Endothelial cell (in vitro differentiated cells): ENCODE results near the gene SYNJ2. TPM values are rescaled to one million over a fixed set of nuclear protein-coding genes. Genes with fewer than 3 reads are reported as not detected.

Experiments
- DNase-seq: peaks from one replicate; pipeline ENCODE4 v3.0.0; 2021; ENCODE audit warnings: low spot score
- H3K27ac Mint-ChIP-seq: one replicate; pipeline ENCODE4 v1.8.0; 2021; ENCODE audit warnings: mixed read lengths, inconsistent platforms; ENCODE audit not compliant: unreplicated experiment
- H3K27me3 Mint-ChIP-seq: one replicate; pipeline ENCODE4 v1.8.0; 2021; ENCODE audit warnings: mild to moderate bottlenecking, moderate library complexity, mixed read lengths, inconsistent platforms; ENCODE audit not compliant: unreplicated experiment
- H3K36me3 Mint-ChIP-seq: one replicate; pipeline ENCODE4 v1.8.0; 2021; ENCODE audit warnings: mild to moderate bottlenecking, low read depth, mixed read lengths, inconsistent platforms; ENCODE audit not compliant: unreplicated experiment
- H3K4me1 Mint-ChIP-seq: one replicate; pipeline ENCODE4 v1.8.0; 2021; ENCODE audit warnings: mild to moderate bottlenecking, mixed read lengths, inconsistent platforms; ENCODE audit not compliant: unreplicated experiment
- H3K4me3 Mint-ChIP-seq: one replicate; pipeline ENCODE4 v1.8.0; 2021; ENCODE audit warnings: mild to moderate bottlenecking, mixed read lengths, inconsistent platforms; ENCODE audit not compliant: unreplicated experiment
- H3K9me3 Mint-ChIP-seq: one replicate; pipeline ENCODE4 v1.8.0; 2021; ENCODE audit warnings: mixed read lengths, inconsistent platforms; ENCODE audit not compliant: unreplicated experiment
- total RNA-seq: library from RNA; stranded (reverse); fragmentation: NEBNext Ultra II Directional; extraction: Animal tissue kit (Norgen Biotek cat#: 25700); gene quantifications from one replicate; pipeline ENCODE4 v1.2.1, GENCODE V29; 2021; ENCODE audit not compliant: unreplicated experiment
- TF ChIP-seq, protein P1 (sequence below): fragments of 200-600 bp; sonication (generic); IDR thresholded peaks from one replicate; pipeline ENCODE4 v1.5.0; 2021; ENCODE audit warnings: antibody characterized with exemption; ENCODE audit not compliant: unreplicated experiment

Gene SYNJ2
- total RNA-seq, 1 donor from 2014 or later: 33.7 TPM

- H3K27me3 Mint-ChIP-seq: peaks cover 3% of the 10 kb centered on the region
- peaks cover 25% of the 10 kb centered on the region for H3K36me3 Mint-ChIP-seq
- peaks cover 7% of the 10 kb centered on the region for H3K4me1 Mint-ChIP-seq
- no peak for DNase-seq
- no peak overlapping the region for H3K4me3 Mint-ChIP-seq
- TF ChIP-seq, protein P1, sequence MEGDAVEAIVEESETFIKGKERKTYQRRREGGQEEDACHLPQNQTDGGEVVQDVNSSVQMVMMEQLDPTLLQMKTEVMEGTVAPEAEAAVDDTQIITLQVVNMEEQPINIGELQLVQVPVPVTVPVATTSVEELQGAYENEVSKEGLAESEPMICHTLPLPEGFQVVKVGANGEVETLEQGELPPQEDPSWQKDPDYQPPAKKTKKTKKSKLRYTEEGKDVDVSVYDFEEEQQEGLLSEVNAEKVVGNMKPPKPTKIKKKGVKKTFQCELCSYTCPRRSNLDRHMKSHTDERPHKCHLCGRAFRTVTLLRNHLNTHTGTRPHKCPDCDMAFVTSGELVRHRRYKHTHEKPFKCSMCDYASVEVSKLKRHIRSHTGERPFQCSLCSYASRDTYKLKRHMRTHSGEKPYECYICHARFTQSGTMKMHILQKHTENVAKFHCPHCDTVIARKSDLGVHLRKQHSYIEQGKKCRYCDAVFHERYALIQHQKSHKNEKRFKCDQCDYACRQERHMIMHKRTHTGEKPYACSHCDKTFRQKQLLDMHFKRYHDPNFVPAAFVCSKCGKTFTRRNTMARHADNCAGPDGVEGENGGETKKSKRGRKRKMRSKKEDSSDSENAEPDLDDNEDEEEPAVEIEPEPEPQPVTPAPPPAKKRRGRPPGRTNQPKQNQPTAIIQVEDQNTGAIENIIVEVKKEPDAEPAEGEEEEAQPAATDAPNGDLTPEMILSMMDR: no peak
- no peak overlapping the region for H3K27ac Mint-ChIP-seq
- no peaks in the 10 kb centered on the region for H3K9me3 Mint-ChIP-seq
Measured at GRCh38 chr6:158061361-158061708, 79.7 kb downstream of the SYNJ2 start.

- Mint-ChIP-seq H3K27me3 (peaks cover 3% of the 10 kb centered on the region), H3K36me3 (peaks cover 30% of the 10 kb centered on the region), H3K27ac (peak overlapping the region; percentile 57), H3K4me3 (no peak overlapping the region), H3K4me1 (peaks cover 7% of the 10 kb centered on the region), H3K9me3 (no peaks in the 10 kb centered on the region)
- TF ChIP-seq, protein P1: no peak
- DNase-seq: no peak
Measured at GRCh38 chr6:158061709-158062461, 80.2 kb downstream of the SYNJ2 start.

DNA sequence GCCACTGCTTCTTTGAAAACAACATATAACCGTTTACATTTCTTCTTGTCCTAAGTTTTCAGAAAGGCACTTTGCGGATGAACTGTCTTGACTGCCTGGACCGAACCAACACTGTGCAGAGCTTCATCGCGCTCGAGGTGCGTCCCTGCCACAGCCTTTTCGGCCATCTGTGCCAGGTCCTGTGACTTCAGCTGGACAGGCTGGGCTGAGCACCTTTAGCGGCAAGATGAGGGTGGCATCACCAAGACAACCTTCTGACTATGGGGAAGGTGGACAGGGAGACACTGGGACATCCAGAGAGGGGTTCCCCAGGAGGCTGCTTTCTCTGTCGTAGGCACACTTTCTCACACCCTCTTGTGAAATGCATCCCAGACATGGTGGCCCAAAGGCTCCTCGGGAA lies 82.1 kb downstream of the SYNJ2 start:
- Mint-ChIP-seq H3K4me1 (peaks cover 22% of the 10 kb centered on the region), H3K27me3 (no peaks in the 10 kb centered on the region), H3K27ac (no peak overlapping the region), H3K9me3 (no peaks in the 10 kb centered on the region), H3K36me3 (peaks cover 31% of the 10 kb centered on the region), H3K4me3 (no peak overlapping the region)
- TF ChIP-seq, protein P1: no peak
- DNase-seq: no peak

DNA sequence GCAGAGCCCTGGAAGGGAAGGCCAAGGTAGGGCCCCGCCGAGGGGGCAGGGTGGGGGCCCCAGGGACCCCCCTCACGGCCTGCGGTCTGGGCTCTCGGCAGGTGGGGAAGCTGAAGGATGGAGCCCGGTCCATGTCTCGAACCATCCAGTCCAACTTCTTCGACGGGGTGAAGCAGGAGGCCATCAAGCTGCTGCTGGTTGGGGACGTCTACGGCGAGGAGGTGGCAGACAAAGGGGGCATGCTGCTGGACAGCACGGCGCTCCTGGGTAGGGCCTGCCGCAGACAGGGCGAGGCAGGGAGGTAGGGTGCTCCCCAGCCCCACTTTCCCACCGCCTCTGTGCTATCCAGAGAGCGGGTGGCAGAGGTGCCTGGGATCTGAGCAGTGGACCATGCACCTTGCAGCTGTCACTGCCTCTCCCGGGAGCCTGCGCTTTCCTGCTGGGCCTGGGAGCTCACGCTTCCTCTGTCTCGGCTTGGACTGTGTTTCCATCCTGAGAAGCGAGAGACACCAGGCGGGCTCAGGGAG lies 83.1 kb downstream of the SYNJ2 start:
- Mint-ChIP-seq H3K4me1 (peaks cover 32% of the 10 kb centered on the region), H3K4me3 (no peak overlapping the region), H3K27ac (no peak overlapping the region), H3K9me3 (no peaks in the 10 kb centered on the region), H3K27me3 (peaks cover 6% of the 10 kb centered on the region), H3K36me3 (peaks cover 38% of the 10 kb centered on the region)
- no peak for DNase-seq
- TF ChIP-seq, protein P1: no peak

- peaks cover 8% of the 10 kb centered on the region for H3K27me3 Mint-ChIP-seq
- H3K36me3 Mint-ChIP-seq: peaks cover 38% of the 10 kb centered on the region
- H3K4me3 Mint-ChIP-seq: no peak overlapping the region
- H3K27ac Mint-ChIP-seq: peak overlapping the region; percentile 7
- no peaks in the 10 kb centered on the region for H3K9me3 Mint-ChIP-seq
- H3K4me1 Mint-ChIP-seq: peaks cover 38% of the 10 kb centered on the region
- TF ChIP-seq, protein P1: no peak
- DNase-seq: no peak
Measured at GRCh38 chr6:158066136-158066781, 84.6 kb downstream of the SYNJ2 start.
